PC-3 (cell line): ENCODE results near the gene NET1. TPM values are rescaled to one million over a fixed set of nuclear protein-coding genes. Genes with fewer than 3 reads are reported as not detected.

ENCODE experiments used
- ATAC-seq: fragments of 200-7000 bp; cut with Tn5 transposase; 2 replicates; pipeline ENCODE4 v1.9.1; 2020; ENCODE audit warnings: mild to moderate bottlenecking, moderate library complexity
- BruUV-seq: library from RNA; stranded (reverse); fragments of 400-500 nt; replicated peaks from 2 replicates; lab custom pipeline; 2021; lab: Mats Ljungman, UMichigan
- CTCF ChIA-PET: fragments of 300-600 bp; sonication (Branson Sonifier 250); formaldehyde crosslinking; loops from one replicate; lab custom pipeline; 2022; ENCODE audit warnings: antibody characterized with exemption; lab: Charles Lee
- POLR2A ChIA-PET: fragments of 300-600 bp; sonication (Branson Sonifier 250); formaldehyde crosslinking; loops from one replicate; lab custom pipeline; 2022; ENCODE audit warnings: antibody characterized with exemption; ENCODE audit not compliant: unreplicated experiment; lab: Charles Lee
- DNase-seq: peaks from one replicate; pipeline ENCODE4 v3.0.0-alpha.2; 2015
- H2AFZ ChIP-seq: fragments of 300-600 bp; sonication (generic); 2 replicates; pipeline ENCODE4 v1.6.0; 2016; ENCODE audit warnings: antibody characterized with exemption, low read length
- H3F3A ChIP-seq: fragments of 300-600 bp; sonication (generic); one replicate; pipeline ENCODE4 v1.6.0; 2017; ENCODE audit warnings: antibody characterized with exemption, low read length, control low read depth, mild to moderate bottlenecking; ENCODE audit not compliant: unreplicated experiment
- H3K27ac ChIP-seq: fragments of 300-600 bp; sonication (generic); 2 replicates; pipeline ENCODE4 v1.5.1; 2016; ENCODE audit warnings: mild to moderate bottlenecking, low read length
- H3K27me3 ChIP-seq: fragments of 300-600 bp; sonication (generic); 2 replicates; pipeline ENCODE4 v1.6.1; 2016; ENCODE audit warnings: low read length, mixed read lengths
- H3K36me3 ChIP-seq: fragments of 300-600 bp; sonication (generic); 2 replicates; pipeline ENCODE4 v1.6.1; 2016; ENCODE audit warnings: low read depth, mixed run types, low read length, mixed read lengths
- H3K4me1 ChIP-seq: fragments of 300-600 bp; sonication (generic); 2 replicates; pipeline ENCODE4 v1.5.1; 2016; ENCODE audit warnings: low read length; ENCODE audit not compliant: insufficient read depth
- H3K4me2 ChIP-seq: fragments of 300-600 bp; sonication (generic); 2 replicates; pipeline ENCODE4 v1.6.0; 2016; ENCODE audit warnings: low read length
- H3K4me3 ChIP-seq: fragments of 300-600 bp; sonication (generic); 2 replicates; pipeline ENCODE4 v1.5.1; 2016; ENCODE audit warnings: mild to moderate bottlenecking, low read length, mixed read lengths
- H3K79me2 ChIP-seq: fragments of 300-600 bp; sonication (generic); 2 replicates; pipeline ENCODE4 v1.6.1; 2017; ENCODE audit warnings: low read length, mixed read lengths
- H3K9ac ChIP-seq: fragments of 300-600 bp; sonication (generic); 2 replicates; pipeline ENCODE4 v1.6.0; 2016; ENCODE audit warnings: mild to moderate bottlenecking, low read length
- H3K9me2 ChIP-seq: fragments of 300-600 bp; sonication (generic); replicated peaks from 2 replicates; pipeline ENCODE4 v1.6.1; 2016; ENCODE audit warnings: mixed run types, low read length, mixed read lengths
- H3K9me3 ChIP-seq: fragments of 300-600 bp; sonication (generic); 2 replicates; pipeline ENCODE4 v1.6.1; 2016; ENCODE audit warnings: low read length, mixed read lengths
- H4K20me1 ChIP-seq: fragments of 300-600 bp; sonication (generic); 2 replicates; pipeline ENCODE4 v1.6.1; 2016; ENCODE audit warnings: low read length, mixed read lengths
- EZH2 ChIP-seq: fragments of 300-600 bp; sonication (generic); IDR thresholded peaks from one replicate; pipeline ENCODE4 v1.6.1; 2017; ENCODE audit warnings: antibody characterized with exemption, mild to moderate bottlenecking, low read length; ENCODE audit not compliant: unreplicated experiment
- EZH2phosphoT487 ChIP-seq: fragments of 300-600 bp; sonication (generic); IDR thresholded peaks from 2 replicates; pipeline ENCODE4 v1.6.1; 2018; ENCODE audit warnings: mild to moderate bottlenecking, antibody characterized with exemption, low read length, borderline replicate concordance
- intact Hi-C: fragments of 100-400 bp; cut with micrococcal nuclease; formaldehyde crosslinking; loops from 2 replicates; pipeline ENCODE4 v1.9.0; 2023
- total RNA-seq: library from RNA; depleted of rRNA; stranded (reverse); fragments of >200 nt; gene quantifications from 2 replicates; pipeline ENCODE4 v1.2.3, GENCODE V29; 2014
- TF ChIP-seq, protein P1 (sequence below): fragments of 300-600 bp; sonication (generic); conservative IDR thresholded peaks from 2 replicates; pipeline ENCODE4 v1.5.1; 2017; ENCODE audit warnings: antibody characterized with exemption, low read depth, mild to moderate bottlenecking, low read length

The NET1 gene
- total RNA-seq, 1 experiment from 2014 or later, result 88.2 TPM

DNA sequence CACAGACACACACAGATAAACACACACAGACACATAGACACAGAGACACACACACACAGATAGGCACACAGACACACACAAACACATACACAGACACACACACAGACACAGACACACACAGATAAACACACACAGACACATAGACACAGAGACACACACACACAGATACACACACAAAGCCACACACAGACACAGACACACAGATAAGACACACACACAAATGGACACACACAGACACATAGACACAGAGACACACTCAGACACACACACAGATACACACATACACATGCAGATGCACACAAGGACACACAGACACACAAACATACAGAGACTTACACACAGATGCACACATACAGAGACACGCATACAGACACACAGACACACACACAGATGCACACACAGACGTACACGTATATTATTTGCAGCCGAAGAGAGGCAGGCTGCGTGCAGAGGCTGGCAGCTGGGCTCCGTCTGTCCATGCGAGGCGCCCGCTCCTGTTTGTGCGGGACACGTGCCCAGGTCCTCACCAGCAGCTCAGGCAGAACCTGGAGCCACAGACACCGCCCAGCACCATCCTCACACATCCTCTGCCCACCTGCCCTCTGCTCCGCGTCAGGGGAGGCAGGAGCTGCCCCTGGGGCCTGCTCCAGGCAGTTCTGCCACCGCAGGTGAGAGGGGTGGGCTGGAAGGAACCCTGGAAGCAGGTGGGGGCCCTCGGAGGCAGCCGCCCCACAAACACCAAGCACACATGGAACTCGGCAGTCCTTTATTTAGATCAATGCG, 85.8 kb downstream of the NET1 start:
- Histone ChIP-seq H2AFZ (no peak overlapping the region), H3K27me3 (no peaks in the 10 kb centered on the region), H3K4me1 (peaks cover 15% of the 10 kb centered on the region), H4K20me1 (no peaks in the 10 kb centered on the region), H3F3A (no peaks in the 10 kb centered on the region), H3K9me3 (no peaks in the 10 kb centered on the region), H3K27ac (no peak overlapping the region), H3K9me2 (no peaks in the 10 kb centered on the region), H3K9ac (no peak overlapping the region), H3K4me2 (no peak overlapping the region), H3K79me2 (no peaks in the 10 kb centered on the region), H3K36me3 (no peaks in the 10 kb centered on the region), H3K4me3 (no peak overlapping the region)
- intact Hi-C loops, result no loop called here
- ChIA-PET CTCF (no interaction called here), POLR2A (no interaction called here)
- DNase-seq, result no peak
- ATAC-seq, result no peak
- TF ChIP-seq, protein P1, sequence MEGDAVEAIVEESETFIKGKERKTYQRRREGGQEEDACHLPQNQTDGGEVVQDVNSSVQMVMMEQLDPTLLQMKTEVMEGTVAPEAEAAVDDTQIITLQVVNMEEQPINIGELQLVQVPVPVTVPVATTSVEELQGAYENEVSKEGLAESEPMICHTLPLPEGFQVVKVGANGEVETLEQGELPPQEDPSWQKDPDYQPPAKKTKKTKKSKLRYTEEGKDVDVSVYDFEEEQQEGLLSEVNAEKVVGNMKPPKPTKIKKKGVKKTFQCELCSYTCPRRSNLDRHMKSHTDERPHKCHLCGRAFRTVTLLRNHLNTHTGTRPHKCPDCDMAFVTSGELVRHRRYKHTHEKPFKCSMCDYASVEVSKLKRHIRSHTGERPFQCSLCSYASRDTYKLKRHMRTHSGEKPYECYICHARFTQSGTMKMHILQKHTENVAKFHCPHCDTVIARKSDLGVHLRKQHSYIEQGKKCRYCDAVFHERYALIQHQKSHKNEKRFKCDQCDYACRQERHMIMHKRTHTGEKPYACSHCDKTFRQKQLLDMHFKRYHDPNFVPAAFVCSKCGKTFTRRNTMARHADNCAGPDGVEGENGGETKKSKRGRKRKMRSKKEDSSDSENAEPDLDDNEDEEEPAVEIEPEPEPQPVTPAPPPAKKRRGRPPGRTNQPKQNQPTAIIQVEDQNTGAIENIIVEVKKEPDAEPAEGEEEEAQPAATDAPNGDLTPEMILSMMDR, result no peak
- TF ChIP-seq EZH2phosphoT487 (no peak), EZH2 (no peak)
- BruUV-seq, result no TSS peak

DNA sequence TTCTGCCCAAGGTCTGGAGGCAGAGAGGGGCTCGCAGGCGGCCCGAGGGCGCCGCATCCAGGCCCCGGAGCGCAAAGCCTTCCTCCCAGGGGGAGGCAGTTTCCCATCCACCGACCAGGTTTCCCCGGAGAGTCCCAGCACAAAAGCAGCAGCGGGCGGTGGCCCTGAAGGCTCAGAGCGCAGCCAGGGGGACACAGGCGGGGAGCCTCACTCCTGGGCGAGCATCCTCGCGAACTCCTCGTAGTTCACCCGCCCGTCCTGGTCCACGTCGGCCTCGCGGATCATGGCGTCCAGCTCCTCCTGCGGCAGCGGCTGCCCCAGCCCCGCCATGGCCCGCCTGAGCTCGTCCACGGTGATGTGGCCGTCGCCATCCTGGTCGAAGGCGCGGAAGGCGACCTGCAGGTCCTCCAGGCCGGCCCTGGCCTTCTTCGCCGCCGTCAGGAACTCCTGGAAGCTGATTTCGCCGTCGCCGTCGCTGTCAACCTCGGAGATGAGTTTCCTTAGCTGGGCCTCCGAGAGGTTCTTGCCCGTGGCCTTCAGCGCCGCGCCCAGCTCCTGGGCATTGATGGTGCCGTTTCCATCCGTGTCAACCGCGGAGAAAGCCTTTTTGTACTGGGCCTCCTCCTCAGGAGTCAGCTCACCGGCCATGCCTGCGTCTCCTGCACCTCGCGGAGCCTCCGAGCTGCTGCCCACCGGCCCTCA, 86.6 kb downstream of the NET1 start:
- Histone ChIP-seq H3F3A (no peaks in the 10 kb centered on the region), H3K36me3 (no peaks in the 10 kb centered on the region), H3K4me3 (no peak overlapping the region), H3K79me2 (no peaks in the 10 kb centered on the region), H3K9me2 (no peaks in the 10 kb centered on the region), H3K27ac (no peak overlapping the region), H3K9me3 (no peaks in the 10 kb centered on the region), H3K9ac (no peak overlapping the region), H2AFZ (no peak overlapping the region), H3K4me1 (peaks cover 13% of the 10 kb centered on the region), H3K4me2 (no peak overlapping the region), H3K27me3 (no peaks in the 10 kb centered on the region), H4K20me1 (no peaks in the 10 kb centered on the region)
- POLR2A ChIA-PET, result no interaction called here
- intact Hi-C loops, result no loop called here
- no TSS peak for BruUV-seq
- TF ChIP-seq, protein P1, result no peak
- TF ChIP-seq EZH2 (no peak), EZH2phosphoT487 (no peak)
- CTCF ChIA-PET, result no interaction called here
- DNase-seq (no peak), ATAC-seq (no peak)
